ENCODE measurements around the gene QSOX2.

GRCh38 chr9:136185066-136185465 is 60.5 kb downstream of the QSOX2 start:
- TF ChIP-seq POLR2A (IDR thresholded peaks at IDR 0.05; ENCODE audit: low read depth, low read length) (no peak), POLR2AphosphoS5 (IDR thresholded peaks at IDR 0.05; ENCODE audit: low read depth, low read length) (no peak), TAF1 (IDR thresholded peaks at IDR 0.05; ENCODE audit: borderline replicate concordance, low read depth, low read length) (no peak)
